IMR-90 (cell line): ENCODE results near the gene SMCO4. TPM values are rescaled to one million over a fixed set of nuclear protein-coding genes. Genes with fewer than 3 reads are reported as not detected.

Experiments used
- ATAC-seq: fragments of 200-7000 bp; cut with Tn5 transposase; 2 replicates; pipeline ENCODE4 v1.9.1; 2020; ENCODE audit warnings: low read depth, mild to moderate bottlenecking, moderate library complexity
- BruUV-seq: library from RNA; stranded (reverse); fragments of 400-500 nt; replicated peaks from 2 replicates; lab custom pipeline; 2021; lab: Mats Ljungman, UMichigan
- CTCF ChIA-PET: fragments of 300-600 bp; formaldehyde crosslinking; extraction: SDS; loops from one replicate; lab custom pipeline; 2021; ENCODE audit warnings: antibody characterized with exemption; lab: Yijun Ruan, JAX
- POLR2A ChIA-PET: fragments of 300-600 bp; sonication (Branson Sonifier 250); formaldehyde crosslinking; loops from one replicate; lab custom pipeline; 2022; ENCODE audit warnings: antibody characterized with exemption; ENCODE audit not compliant: unreplicated experiment; lab: Charles Lee
- DNase-seq: peaks from one replicate; pipeline ENCODE4 v3.0.0; 2013
- H2AFZ ChIP-seq: replicated peaks from 2 replicates; pipeline ENCODE3; 2013; ENCODE audit warnings: low read length, mild to moderate bottlenecking; ENCODE audit not compliant: poor library complexity
- H2AK5ac ChIP-seq: 2 replicates; pipeline ENCODE4 v1.6.1; 2013; ENCODE audit warnings: low read depth, low read length, inconsistent platforms
- H2AK9ac ChIP-seq: replicated peaks from 2 replicates; pipeline ENCODE3; 2013; ENCODE audit warnings: mild to moderate bottlenecking, low read depth, low read length, moderate library complexity; ENCODE audit not compliant: poor library complexity
- H2BK120ac ChIP-seq: 2 replicates; pipeline ENCODE4 v1.6.1; 2013; ENCODE audit warnings: low read depth, low read length, inconsistent platforms
- H2BK15ac ChIP-seq: 3 replicates; pipeline ENCODE4 v1.6.1; 2013; ENCODE audit warnings: low read depth, low read length, inconsistent platforms
- H2BK20ac ChIP-seq: 2 replicates; pipeline ENCODE4 v1.6.1; 2013; ENCODE audit warnings: low read depth, mild to moderate bottlenecking, inconsistent platforms, low read length, moderate library complexity
- H2BK5ac ChIP-seq: 2 replicates; pipeline ENCODE4 v1.6.1; 2013; ENCODE audit warnings: mild to moderate bottlenecking, low read depth, low read length, inconsistent platforms; ENCODE audit not compliant: poor library complexity, severe bottlenecking
- H3K14ac ChIP-seq: replicated peaks from 2 replicates; pipeline ENCODE4 v1.6.1; 2013; ENCODE audit warnings: low read depth, low read length, inconsistent platforms
- H3K18ac ChIP-seq: 2 replicates; pipeline ENCODE4 v1.6.1; 2013; ENCODE audit warnings: low read depth, low read length, control low read depth
- H3K23ac ChIP-seq: 2 replicates; pipeline ENCODE4 v1.6.1; 2013; ENCODE audit warnings: low read depth, low read length, inconsistent platforms
- H3K27ac ChIP-seq: 2 replicates; pipeline ENCODE4 v1.5.1; 2013; ENCODE audit warnings: mild to moderate bottlenecking, control low read depth, low read length; ENCODE audit not compliant: insufficient read depth
- H3K27me3 ChIP-seq: 2 replicates; pipeline ENCODE4 v1.6.1; 2013; ENCODE audit warnings: low read length; ENCODE audit not compliant: control insufficient read depth, insufficient read depth
- H3K36me3 ChIP-seq: 2 replicates; pipeline ENCODE4 v1.6.1; 2013; ENCODE audit warnings: low read length, mixed read lengths; ENCODE audit not compliant: control insufficient read depth, insufficient read depth
- H3K4ac ChIP-seq: 2 replicates; pipeline ENCODE4 v1.6.1; 2013; ENCODE audit warnings: low read depth, low read length, inconsistent platforms
- H3K4me1 ChIP-seq: 2 replicates; pipeline ENCODE4 v1.6.1; 2013; ENCODE audit warnings: low read length, mixed read lengths; ENCODE audit not compliant: control insufficient read depth, insufficient read depth
- H3K4me2 ChIP-seq: 2 replicates; pipeline ENCODE4 v1.6.1; 2013; ENCODE audit warnings: low read depth, mild to moderate bottlenecking, control low read depth, low read length, moderate library complexity
- H3K4me3 ChIP-seq: 2 replicates; pipeline ENCODE4 v1.5.1; 2013; ENCODE audit warnings: low read depth, mild to moderate bottlenecking, control low read depth, low read length, moderate library complexity; ENCODE audit not compliant: insufficient read depth
- H3K56ac ChIP-seq: 2 replicates; pipeline ENCODE4 v1.6.1; 2013; ENCODE audit warnings: low read length, inconsistent platforms; ENCODE audit not compliant: insufficient read depth; ENCODE audit errors: extremely low read depth
- H3K79me1 ChIP-seq, 2 experiments: 2 replicates each; pipeline ENCODE4 v1.6.1; 2013; ENCODE audit warnings: low read length in 2 of 2, inconsistent platforms in 1 of 2, low read depth in 1 of 2
- H3K9ac ChIP-seq: 2 replicates; pipeline ENCODE4 v1.6.1; 2013; ENCODE audit warnings: low read depth, low read length, control low read depth
- H3K9me1 ChIP-seq: 2 replicates; pipeline ENCODE4 v1.6.1; 2013; ENCODE audit warnings: low read length, inconsistent platforms; ENCODE audit not compliant: insufficient read depth
- H3K9me3 ChIP-seq: 2 replicates; pipeline ENCODE4 v1.6.1; 2013; ENCODE audit warnings: low read length; ENCODE audit not compliant: control insufficient read depth, insufficient read depth
- H4K20me1 ChIP-seq: 2 replicates; pipeline ENCODE4 v1.6.1; 2013; ENCODE audit warnings: low read length, inconsistent platforms; ENCODE audit not compliant: insufficient read depth
- H4K5ac ChIP-seq: 2 replicates; pipeline ENCODE4 v1.6.1; 2013; ENCODE audit warnings: mild to moderate bottlenecking, low read depth, low read length, control low read depth
- H4K8ac ChIP-seq, 2 experiments: 2 replicates each; pipeline ENCODE4 v1.6.1; 2013; ENCODE audit warnings: low read depth in 2 of 2, low read length in 2 of 2, control low read depth in 1 of 2, inconsistent platforms in 1 of 2
- H4K91ac ChIP-seq: 2 replicates; pipeline ENCODE4 v1.6.1; 2013; ENCODE audit warnings: low read depth, low read length, inconsistent platforms; ENCODE audit not compliant: insufficient read depth
- BHLHE40 ChIP-seq: fragments of 150-350 bp; IDR thresholded peaks from 2 replicates; pipeline ENCODE4 v1.6.1; 2016; ENCODE audit warnings: mild to moderate bottlenecking, low read depth, low read length
- CEBPB ChIP-seq: IDR thresholded peaks from 2 replicates; pipeline ENCODE4 v1.6.1; 2012; ENCODE audit warnings: low read depth, low read length, improper control_type of control experiment
- FOS ChIP-seq: fragments of 150-350 bp; IDR thresholded peaks from 2 replicates; pipeline ENCODE4 v1.6.1; 2016; ENCODE audit warnings: low read depth, low read length
- MAFK ChIP-seq: IDR thresholded peaks from 2 replicates; pipeline ENCODE4 v1.6.1; 2012; ENCODE audit warnings: low read depth, low read length, improper control_type of control experiment
- POLR2A ChIP-seq: IDR thresholded peaks from 2 replicates; pipeline ENCODE4 v1.6.1; 2012; ENCODE audit warnings: mild to moderate bottlenecking, low read depth, low read length
- RAD21 ChIP-seq: IDR thresholded peaks from 2 replicates; pipeline ENCODE4 v1.6.1; 2012; ENCODE audit warnings: low read length, improper control_type of control experiment
- RCOR1 ChIP-seq: IDR thresholded peaks from 2 replicates; pipeline ENCODE4 v1.6.1; 2012; ENCODE audit warnings: mild to moderate bottlenecking, low read length, improper control_type of control experiment; ENCODE audit not compliant: insufficient replicate concordance
- RFX5 ChIP-seq: IDR thresholded peaks from 2 replicates; pipeline ENCODE4 v1.8.0; 2012; ENCODE audit warnings: low read depth, mild to moderate bottlenecking, low read length, moderate library complexity
- SMC3 ChIP-seq: fragments of 150-350 bp; IDR thresholded peaks from 2 replicates; pipeline ENCODE4 v1.6.1; 2016; ENCODE audit warnings: low read depth, mild to moderate bottlenecking, antibody characterized with exemption, low read length, moderate library complexity
- dilution Hi-C: fragments of 300-500 bp; cut with HindIII; formaldehyde crosslinking; loops from one replicate; pipeline ENCODE4 v1.14.3; 2018; ENCODE audit warnings: low sequenced_read_pairs; ENCODE audit not compliant: unreplicated experiment
- in situ Hi-C: fragments of 300-500 bp; cut with MboI; formaldehyde crosslinking; loops from 3 replicates; pipeline ENCODE4 v1.14.3; 2019; ENCODE audit warnings: low sequenced_read_pairs, inconsistent platforms, mixed read lengths
- intact Hi-C: fragments of 100-400 bp; cut with micrococcal nuclease; formaldehyde crosslinking; loops from 2 replicates; pipeline ENCODE4 v1.10.0; 2022
- polyA plus RNA-seq, 3 experiments: library from polyadenylated mRNA; depleted of rRNA; stranded (reverse); fragments of >200 nt; gene quantifications; 2 replicates each; pipeline ENCODE4 v1.2.3, GENCODE V29; 2012; ENCODE audit warnings: low replicate concordance in 1 of 3
- total RNA-seq: library from RNA; depleted of rRNA; stranded (reverse); fragments of >200 nt; gene quantifications from 2 replicates; pipeline ENCODE4 v1.2.3, GENCODE V29; 2012
- TF ChIP-seq, protein P1 (sequence below): conservative IDR thresholded peaks from 2 replicates; pipeline ENCODE4 v1.5.1; 2012; ENCODE audit warnings: mild to moderate bottlenecking, low read depth, low read length, improper control_type of control experiment

The SMCO4 gene
- total and polyA plus RNA-seq, 2 of the 4 experiments (the other 2 are of a cell fraction), result 2.2 to 17.7 TPM

DNA sequence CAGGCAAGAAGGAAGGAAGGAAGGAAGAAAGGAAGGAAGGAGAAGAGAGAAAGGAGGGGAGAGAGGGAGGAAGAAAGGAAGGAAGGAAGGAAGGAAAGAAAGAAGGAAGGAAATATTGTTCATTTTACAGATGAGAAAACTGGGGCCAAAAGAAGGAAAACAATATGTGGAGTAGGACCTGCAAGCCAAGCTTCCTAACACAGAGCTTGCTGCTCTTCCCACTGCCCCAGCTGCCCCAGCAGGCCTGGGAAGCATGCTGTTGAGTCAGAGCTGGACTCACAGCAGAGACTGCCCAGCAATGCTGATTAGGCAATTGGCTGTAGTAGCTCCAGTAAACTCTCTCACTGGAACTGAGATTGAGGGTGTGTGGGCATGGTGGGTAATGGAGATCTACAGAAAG is 42.6 kb upstream of the SMCO4 start:
- Histone ChIP-seq H3K14ac (no peak overlapping the region), H2AFZ (no peak overlapping the region), H3K36me3 (no peaks in the 10 kb centered on the region), H3K4ac (no peak overlapping the region), H2BK15ac (no peak overlapping the region), H2BK20ac (no peak overlapping the region), H3K23ac (no peak overlapping the region), H2BK120ac (no peak overlapping the region), H4K5ac (no peak overlapping the region), H3K56ac (no peak overlapping the region), H3K4me3 (no peak overlapping the region), H4K20me1 (no peaks in the 10 kb centered on the region), H2AK5ac (no peak overlapping the region), H3K27ac (no peak overlapping the region), H3K9me3 (no peaks in the 10 kb centered on the region), H2AK9ac (no peak overlapping the region), H3K27me3 (peaks cover 10% of the 10 kb centered on the region), H3K9ac (no peak overlapping the region), H4K8ac (no peak overlapping the region), H2BK5ac (no peak overlapping the region), H3K18ac (no peak overlapping the region), H3K79me1 (no peaks in the 10 kb centered on the region), H3K9me1 (no peaks in the 10 kb centered on the region), H3K4me2 (no peak overlapping the region), H4K91ac (no peak overlapping the region), H3K4me1 (no peaks in the 10 kb centered on the region)
- ATAC-seq, result peak; percentile 100
- DNase-seq, result peak; percentile 73
- ChIA-PET POLR2A (no interaction called here), CTCF (interaction anchor here (1.0 to 1.3 kb wide), 2 partner anchors 21 to 351 kb away, joined by 3 to 5 read pairs; no protein-coding TSS in a partner anchor)
- dilution Hi-C loops, result no loop called here
- BruUV-seq, result no TSS peak
- TF ChIP-seq RCOR1 (no peak), POLR2A (no peak), BHLHE40 (no peak), MAFK (peak; percentile 85), CEBPB (peak; percentile 60; the same call in 1 of the 2 replicates), FOS (no peak), SMC3 (no peak), RAD21 (no peak), RFX5 (no peak)
- TF ChIP-seq, protein P1, sequence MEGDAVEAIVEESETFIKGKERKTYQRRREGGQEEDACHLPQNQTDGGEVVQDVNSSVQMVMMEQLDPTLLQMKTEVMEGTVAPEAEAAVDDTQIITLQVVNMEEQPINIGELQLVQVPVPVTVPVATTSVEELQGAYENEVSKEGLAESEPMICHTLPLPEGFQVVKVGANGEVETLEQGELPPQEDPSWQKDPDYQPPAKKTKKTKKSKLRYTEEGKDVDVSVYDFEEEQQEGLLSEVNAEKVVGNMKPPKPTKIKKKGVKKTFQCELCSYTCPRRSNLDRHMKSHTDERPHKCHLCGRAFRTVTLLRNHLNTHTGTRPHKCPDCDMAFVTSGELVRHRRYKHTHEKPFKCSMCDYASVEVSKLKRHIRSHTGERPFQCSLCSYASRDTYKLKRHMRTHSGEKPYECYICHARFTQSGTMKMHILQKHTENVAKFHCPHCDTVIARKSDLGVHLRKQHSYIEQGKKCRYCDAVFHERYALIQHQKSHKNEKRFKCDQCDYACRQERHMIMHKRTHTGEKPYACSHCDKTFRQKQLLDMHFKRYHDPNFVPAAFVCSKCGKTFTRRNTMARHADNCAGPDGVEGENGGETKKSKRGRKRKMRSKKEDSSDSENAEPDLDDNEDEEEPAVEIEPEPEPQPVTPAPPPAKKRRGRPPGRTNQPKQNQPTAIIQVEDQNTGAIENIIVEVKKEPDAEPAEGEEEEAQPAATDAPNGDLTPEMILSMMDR, result no peak
- in situ Hi-C loops, result no loop called here
- intact Hi-C loops, result no loop called here
